Glutamatergic neuron (in vitro differentiated cells): Measurements from ENCODE around the gene AMER2. TPM values are rescaled to one million over a fixed set of nuclear protein-coding genes. Genes with fewer than 3 reads are reported as not detected.

Experiments
- DNase-seq: peaks from one replicate; pipeline ENCODE4 v3.0.0; 2022
- H3K27ac Mint-ChIP-seq: one replicate; pipeline ENCODE4 v1.8.0; 2020; ENCODE audit warnings: mild to moderate bottlenecking, mixed read lengths, inconsistent platforms; ENCODE audit not compliant: unreplicated experiment
- H3K27me3 Mint-ChIP-seq: one replicate; pipeline ENCODE4 v1.8.0; 2020; ENCODE audit warnings: mild to moderate bottlenecking, moderate library complexity, mixed read lengths, inconsistent platforms; ENCODE audit not compliant: unreplicated experiment
- H3K36me3 Mint-ChIP-seq: one replicate; pipeline ENCODE4 v1.8.0; 2020; ENCODE audit warnings: mild to moderate bottlenecking, mixed read lengths, inconsistent platforms; ENCODE audit not compliant: unreplicated experiment
- H3K4me1 Mint-ChIP-seq: one replicate; pipeline ENCODE4 v1.8.0; 2020; ENCODE audit warnings: mild to moderate bottlenecking, low read depth, mixed read lengths, inconsistent platforms; ENCODE audit not compliant: unreplicated experiment
- H3K4me3 Mint-ChIP-seq: one replicate; pipeline ENCODE4 v1.8.0; 2020; ENCODE audit warnings: mild to moderate bottlenecking, mixed read lengths, inconsistent platforms; ENCODE audit not compliant: unreplicated experiment
- H3K9me3 Mint-ChIP-seq: one replicate; pipeline ENCODE4 v1.8.0; 2020; ENCODE audit warnings: mild to moderate bottlenecking, moderate library complexity, mixed read lengths, inconsistent platforms; ENCODE audit not compliant: unreplicated experiment
- CTCF ChIP-seq: fragments of 200-600 bp; sonication (generic); IDR thresholded peaks from one replicate; pipeline ENCODE4 v1.5.0; 2021; ENCODE audit not compliant: partially characterized antibody, unreplicated experiment
- total RNA-seq: library from RNA; stranded (reverse); fragmentation: NEBNext Ultra II Directional; extraction: Animal tissue kit (Norgen Biotek cat#: 25700); gene quantifications from one replicate; pipeline ENCODE4 v1.2.1, GENCODE V29; 2021; ENCODE audit not compliant: unreplicated experiment

Gene AMER2
- total RNA-seq, 1 donor from 2014 or later, result 1.5 TPM

- Mint-ChIP-seq H3K4me3 (no peak overlapping the region), H3K36me3 (no peaks in the 10 kb centered on the region), H3K9me3 (peaks cover 2% of the 10 kb centered on the region), H3K27ac (no peak overlapping the region), H3K27me3 (peaks cover 1% of the 10 kb centered on the region), H3K4me1 (peaks cover 3% of the 10 kb centered on the region)
- TF ChIP-seq CTCF, result peak; percentile 72
- DNase-seq, result peak; percentile 83
Measured at GRCh38 chr13:25114220-25114619, 57.9 kb downstream of the AMER2 start.

GRCh38 chr13:25112695-25113255 is 59.3 kb downstream of the AMER2 start:
- Mint-ChIP-seq H3K27me3 (peaks cover 1% of the 10 kb centered on the region), H3K4me1 (no peaks in the 10 kb centered on the region), H3K36me3 (no peaks in the 10 kb centered on the region), H3K9me3 (peaks cover 2% of the 10 kb centered on the region), H3K4me3 (no peak overlapping the region), H3K27ac (no peak overlapping the region)
- no peak for TF ChIP-seq CTCF
- DNase-seq, result no peak

Other genes with a start within 250 kb of the AMER2 start
- gene PABPC3, start 76.2 kb downstream of the AMER2 start, total RNA-seq, result 0.22 TPM
- gene MTMR6, start 115.2 kb upstream of the AMER2 start, total RNA-seq, result 95.3 TPM
- 94.1 TPM for gene NUP58, start 129.3 kb upstream of the AMER2 start, total RNA-seq
- 70.1 TPM for gene ATP8A2, start 199.7 kb upstream of the AMER2 start, total RNA-seq